ENCODE measurements around the gene RAP2A.

Gene RAP2A

GRCh38 chr13:97490702-97491307 lies 56.8 kb downstream of the RAP2A start:
- Histone ChIP-seq H3K4me3 (ENCODE audit: low read depth, low read length) (no peak overlapping the region), H3K9me3 (no peaks in the 10 kb centered on the region), H3K4me1 (no peaks in the 10 kb centered on the region), H3K36me3 (no peaks in the 10 kb centered on the region), H3K27me3 (peaks cover 4% of the 10 kb centered on the region; the same call in 1 of the 2 replicates)
- DNase-seq, result no peak
- TF ChIP-seq CTCF (IDR thresholded peaks at IDR 0.05; ENCODE audit: low read depth, low read length), result no peak

- TF ChIP-seq CTCF (IDR thresholded peaks at IDR 0.05; ENCODE audit: low read depth, low read length), result no peak
- no peak for DNase-seq
- H3K9me3 ChIP-seq, result no peaks in the 10 kb centered on the region
- H3K36me3 ChIP-seq, result no peaks in the 10 kb centered on the region
- peaks cover 4% of the 10 kb centered on the region; the same call in 1 of the 2 replicates for H3K27me3 ChIP-seq
- H3K4me3 ChIP-seq (ENCODE audit: low read depth, low read length), result no peak overlapping the region
- H3K4me1 ChIP-seq, result no peaks in the 10 kb centered on the region
Observed at GRCh38 chr13:97491452-97491851, 57.5 kb downstream of the RAP2A start.

- TF ChIP-seq CTCF (IDR thresholded peaks at IDR 0.05; ENCODE audit: low read depth, low read length), result no peak
- Histone ChIP-seq H3K4me3 (ENCODE audit: low read depth, low read length) (no peak overlapping the region), H3K9me3 (no peaks in the 10 kb centered on the region), H3K4me1 (no peaks in the 10 kb centered on the region), H3K36me3 (no peaks in the 10 kb centered on the region), H3K27me3 (peaks cover 4% of the 10 kb centered on the region; the same call in 1 of the 2 replicates)
- no peak for DNase-seq
Observed at GRCh38 chr13:97492257-97492656, 58.3 kb downstream of the RAP2A start.

GRCh38 chr13:97492684-97493371 lies 58.9 kb downstream of the RAP2A start:
- no peak for DNase-seq
- Histone ChIP-seq H3K9me3 (no peaks in the 10 kb centered on the region), H3K4me1 (no peaks in the 10 kb centered on the region), H3K36me3 (no peaks in the 10 kb centered on the region), H3K4me3 (ENCODE audit: low read depth, low read length) (no peak overlapping the region), H3K27me3 (peaks cover 4% of the 10 kb centered on the region; the same call in 1 of the 2 replicates)
- no peak for TF ChIP-seq CTCF (IDR thresholded peaks at IDR 0.05; ENCODE audit: low read depth, low read length)

GRCh38 chr13:97493456-97493855 lies 59.5 kb downstream of the RAP2A start:
- Histone ChIP-seq H3K9me3 (no peaks in the 10 kb centered on the region), H3K36me3 (no peaks in the 10 kb centered on the region), H3K4me1 (no peaks in the 10 kb centered on the region), H3K4me3 (ENCODE audit: low read depth, low read length) (no peak overlapping the region), H3K27me3 (peaks cover 4% of the 10 kb centered on the region; the same call in 1 of the 2 replicates)
- DNase-seq, result no peak
- no peak for TF ChIP-seq CTCF (IDR thresholded peaks at IDR 0.05; ENCODE audit: low read depth, low read length)

- peaks cover 4% of the 10 kb centered on the region; the same call in 1 of the 2 replicates for H3K27me3 ChIP-seq
- no peaks in the 10 kb centered on the region for H3K9me3 ChIP-seq
- H3K4me3 ChIP-seq (ENCODE audit: low read depth, low read length), result no peak overlapping the region
- no peaks in the 10 kb centered on the region for H3K4me1 ChIP-seq
- no peak for TF ChIP-seq CTCF (IDR thresholded peaks at IDR 0.05; ENCODE audit: low read depth, low read length)
- DNase-seq, result no peak
- H3K36me3 ChIP-seq, result no peaks in the 10 kb centered on the region
Observed at GRCh38 chr13:97495678-97496077, 61.7 kb downstream of the RAP2A start.

Data from BE2C (cell line).